Ascending aorta (tissue), 2 donors: ENCODE measurements around the gene ASAP2. TPM values are rescaled to one million over a fixed set of nuclear protein-coding genes. Genes with fewer than 3 reads are reported as not detected.

Experiments
- DNase-seq, 2 donors: peaks; one replicate each; pipeline ENCODE4 v3.0.0-alpha.2; 2019; ENCODE audit warnings: low spot score in 2 of 2
- H3K27ac ChIP-seq, 2 donors: fragments of 200-600 bp; sonication (generic); one replicate each; pipeline ENCODE4 v1.5.1; 2016 to 2017; ENCODE audit warnings: mild to moderate bottlenecking in 1 of 2
- H3K27me3 ChIP-seq: fragments of 200-600 bp; sonication (generic); one replicate; pipeline ENCODE4 v1.5.1; 2017
- H3K36me3 ChIP-seq, 2 donors: fragments of 200-600 bp; sonication (generic); one replicate each; pipeline ENCODE4 v1.5.1; 2016
- H3K4me1 ChIP-seq, 2 donors: fragments of 200-600 bp; sonication (generic); one replicate each; pipeline ENCODE4 v1.5.1; 2016 to 2017; ENCODE audit warnings: mild to moderate bottlenecking in 1 of 2
- H3K4me3 ChIP-seq, 2 donors: fragments of 200-600 bp; sonication (generic); one replicate each; pipeline ENCODE4 v1.5.1; 2016 to 2017; ENCODE audit warnings: mild to moderate bottlenecking in 1 of 2
- H3K9me3 ChIP-seq, 2 donors: fragments of 200-600 bp; sonication (generic); one replicate each; pipeline ENCODE4 v1.5.1; 2016
- intact Hi-C: fragments of 100-400 bp; cut with DNase I; formaldehyde crosslinking; loops from one replicate; pipeline ENCODE4 v1.15.1; 2023
- total RNA-seq: library from RNA; depleted of rRNA; stranded (reverse); fragments of >200 nt; gene quantifications from one replicate; pipeline ENCODE4 v1.1.0, GENCODE V29; 2016
- TF ChIP-seq, protein P1 (sequence below), 3 experiments: fragments of 200-600 bp in 2 of 3; fragments of 450-650 bp in 1 of 3; sonication (generic) in 2 of 3; IDR thresholded peaks; one replicate each; pipeline ENCODE4 v1.5.1; 2016 to 2019; ENCODE audit warnings: antibody characterized with exemption in 3 of 3, mild to moderate bottlenecking in 1 of 3, moderate library complexity in 1 of 3

The ASAP2 gene
- total RNA-seq, 1 donor from 2014 or later: 56.9 TPM

GRCh38 chr2:9311488-9311887 is 104.9 kb downstream of the ASAP2 start:
- TF ChIP-seq, protein P1, sequence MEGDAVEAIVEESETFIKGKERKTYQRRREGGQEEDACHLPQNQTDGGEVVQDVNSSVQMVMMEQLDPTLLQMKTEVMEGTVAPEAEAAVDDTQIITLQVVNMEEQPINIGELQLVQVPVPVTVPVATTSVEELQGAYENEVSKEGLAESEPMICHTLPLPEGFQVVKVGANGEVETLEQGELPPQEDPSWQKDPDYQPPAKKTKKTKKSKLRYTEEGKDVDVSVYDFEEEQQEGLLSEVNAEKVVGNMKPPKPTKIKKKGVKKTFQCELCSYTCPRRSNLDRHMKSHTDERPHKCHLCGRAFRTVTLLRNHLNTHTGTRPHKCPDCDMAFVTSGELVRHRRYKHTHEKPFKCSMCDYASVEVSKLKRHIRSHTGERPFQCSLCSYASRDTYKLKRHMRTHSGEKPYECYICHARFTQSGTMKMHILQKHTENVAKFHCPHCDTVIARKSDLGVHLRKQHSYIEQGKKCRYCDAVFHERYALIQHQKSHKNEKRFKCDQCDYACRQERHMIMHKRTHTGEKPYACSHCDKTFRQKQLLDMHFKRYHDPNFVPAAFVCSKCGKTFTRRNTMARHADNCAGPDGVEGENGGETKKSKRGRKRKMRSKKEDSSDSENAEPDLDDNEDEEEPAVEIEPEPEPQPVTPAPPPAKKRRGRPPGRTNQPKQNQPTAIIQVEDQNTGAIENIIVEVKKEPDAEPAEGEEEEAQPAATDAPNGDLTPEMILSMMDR (IDR thresholded peaks at IDR 0.05): no peak
- peak in 1 of 2 donors; percentile 76 for DNase-seq
- H3K4me1 ChIP-seq: peaks cover 10 to 57% of the 10 kb centered on the region in 2 donors
- H3K27me3 ChIP-seq: no peaks in the 10 kb centered on the region
- H3K9me3 ChIP-seq: no peaks in the 10 kb centered on the region
- H3K4me3 ChIP-seq: no peak overlapping the region
- no peaks in the 10 kb centered on the region for H3K36me3 ChIP-seq
- peak overlapping the region; percentile 77 to 80 for H3K27ac ChIP-seq
- intact Hi-C loops: loop anchor here (2.0 to 5.0 kb wide), 2 partner anchors 49 to 77 kb away; no protein-coding TSS in a partner anchor

DNA sequence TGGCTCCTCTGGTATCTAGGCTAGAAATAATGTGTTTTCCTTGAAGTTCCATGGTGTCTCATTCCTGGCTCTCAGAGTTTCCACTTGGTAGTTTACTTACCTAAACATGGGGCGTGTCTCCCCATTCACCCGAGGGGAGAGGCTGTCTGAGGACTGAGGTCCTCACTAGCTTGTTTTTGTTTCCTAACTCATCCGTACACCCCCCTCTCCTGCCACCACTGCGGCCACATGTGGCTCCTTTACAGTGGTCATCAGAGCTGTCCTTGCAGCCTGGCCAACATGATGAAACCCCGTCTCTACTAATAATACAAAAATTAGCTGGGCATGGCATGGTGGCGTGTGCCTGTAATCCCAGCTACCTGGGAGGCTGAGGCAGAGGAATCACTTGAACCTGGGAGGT is 106.0 kb downstream of the ASAP2 start:
- DNase-seq: peak in 1 of 2 donors; percentile 55
- intact Hi-C loops: loop anchor here (5.0 kb wide), 1 partner anchor 50 kb away; no protein-coding TSS in a partner anchor
- Histone ChIP-seq H3K27ac (peak overlapping the region; percentile 77 to 80), H3K4me1 (peaks cover 3 to 48% of the 10 kb centered on the region in 2 donors), H3K9me3 (no peaks in the 10 kb centered on the region), H3K27me3 (no peaks in the 10 kb centered on the region), H3K4me3 (no peak overlapping the region), H3K36me3 (no peaks in the 10 kb centered on the region)
- TF ChIP-seq, protein P1 (IDR thresholded peaks at IDR 0.05): no peak

DNA sequence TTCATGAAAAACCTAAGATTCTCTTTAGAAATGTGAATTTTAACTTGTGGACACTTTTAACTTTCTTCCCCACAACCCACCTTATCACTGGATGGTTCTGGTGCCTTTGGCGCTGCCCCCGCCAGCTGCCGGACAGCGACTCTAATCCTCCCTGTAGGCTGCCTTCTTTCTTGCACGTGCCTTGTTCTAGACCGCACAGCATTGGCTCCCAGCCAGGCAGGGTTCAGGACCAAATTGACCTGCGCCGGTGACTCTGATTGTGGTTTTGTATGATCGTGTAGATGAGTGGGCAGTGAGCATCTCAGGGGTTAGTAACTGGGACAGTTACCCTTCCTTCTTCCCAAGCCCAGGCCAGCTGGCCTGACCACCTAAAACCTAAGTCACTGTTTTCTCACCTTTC is 106.8 kb downstream of the ASAP2 start:
- Histone ChIP-seq H3K4me3 (no peak overlapping the region), H3K36me3 (no peaks in the 10 kb centered on the region), H3K9me3 (no peaks in the 10 kb centered on the region), H3K27ac (no peak overlapping the region), H3K27me3 (no peaks in the 10 kb centered on the region), H3K4me1 (peaks cover 0 to 39% of the 10 kb centered on the region in 2 donors)
- intact Hi-C loops: loop anchor here (5.0 kb wide), 1 partner anchor 51 kb away; no protein-coding TSS in a partner anchor
- TF ChIP-seq, protein P1 (IDR thresholded peaks at IDR 0.05): no peak
- peak in 1 of 2 donors; percentile 38 for DNase-seq

GRCh38 chr2:9315280-9315847 is 108.8 kb downstream of the ASAP2 start:
- H3K27ac ChIP-seq: no peak overlapping the region

GRCh38 chr2:9317559-9317958 is 110.9 kb downstream of the ASAP2 start:
- TF ChIP-seq, protein P1 (IDR thresholded peaks at IDR 0.05): no peak
- peak overlapping the region in 1 of 2 donors; percentile 53 for H3K27ac ChIP-seq
- H3K9me3 ChIP-seq: no peaks in the 10 kb centered on the region
- DNase-seq: peak in 1 of 2 donors; percentile 51
- H3K27me3 ChIP-seq: no peaks in the 10 kb centered on the region
- H3K36me3 ChIP-seq: peaks cover 3 to 4% of the 10 kb centered on the region in 2 donors
- intact Hi-C loops: no loop called here
- H3K4me1 ChIP-seq: peaks cover 0 to 14% of the 10 kb centered on the region in 2 donors
- H3K4me3 ChIP-seq: no peak overlapping the region

More at GRCh38 chr2:9315280-9315847, 108.8 kb downstream of the ASAP2 start:
- peak in 1 of 2 donors; percentile 42 for DNase-seq
- H3K4me1 ChIP-seq: peaks cover 0 to 36% of the 10 kb centered on the region in 2 donors
- no peaks in the 10 kb centered on the region for H3K27me3 ChIP-seq
- H3K4me3 ChIP-seq: no peak overlapping the region
- H3K9me3 ChIP-seq: no peaks in the 10 kb centered on the region
- intact Hi-C loops: no loop called here
- TF ChIP-seq, protein P1 (IDR thresholded peaks at IDR 0.05): no peak
- no peaks in the 10 kb centered on the region for H3K36me3 ChIP-seq
